Muscle layer of duodenum (tissue), 2 donors: Measurements from ENCODE around the gene CEP55.

Experiments used
- H3K27ac ChIP-seq: one replicate; pipeline ENCODE4 v1.7.0; 2013; ENCODE audit warnings: mild to moderate bottlenecking, low read length
- H3K27me3 ChIP-seq: one replicate; pipeline ENCODE4 v1.7.0; 2013; ENCODE audit warnings: low read depth, mild to moderate bottlenecking, control low read depth, low read length
- H3K36me3 ChIP-seq, 2 donors: one replicate each; pipeline ENCODE4 v1.7.0; 2013; ENCODE audit warnings: low read length in 2 of 2, control low read depth in 1 of 2, mild to moderate bottlenecking in 1 of 2; ENCODE audit not compliant: insufficient read depth in 2 of 2, control insufficient read depth in 1 of 2
- H3K4me1 ChIP-seq, 2 donors: one replicate each; pipeline ENCODE4 v1.7.0; 2013; ENCODE audit warnings: low read length in 2 of 2, mild to moderate bottlenecking in 2 of 2, control low read depth in 1 of 2, moderate library complexity in 1 of 2; ENCODE audit not compliant: insufficient read depth in 2 of 2, control insufficient read depth in 1 of 2
- H3K4me3 ChIP-seq, 2 donors: one replicate each; pipeline ENCODE4 v1.7.0; 2013; ENCODE audit warnings: low read length in 2 of 2, low read depth in 1 of 2, mild to moderate bottlenecking in 1 of 2
- H3K9me3 ChIP-seq, 2 donors: one replicate each; pipeline ENCODE4 v1.7.0; 2013; ENCODE audit warnings: low read length in 2 of 2, control low read depth in 1 of 2, mild to moderate bottlenecking in 1 of 2; ENCODE audit not compliant: control insufficient read depth in 1 of 2
- donor health status: healthy.

The CEP55 gene

DNA sequence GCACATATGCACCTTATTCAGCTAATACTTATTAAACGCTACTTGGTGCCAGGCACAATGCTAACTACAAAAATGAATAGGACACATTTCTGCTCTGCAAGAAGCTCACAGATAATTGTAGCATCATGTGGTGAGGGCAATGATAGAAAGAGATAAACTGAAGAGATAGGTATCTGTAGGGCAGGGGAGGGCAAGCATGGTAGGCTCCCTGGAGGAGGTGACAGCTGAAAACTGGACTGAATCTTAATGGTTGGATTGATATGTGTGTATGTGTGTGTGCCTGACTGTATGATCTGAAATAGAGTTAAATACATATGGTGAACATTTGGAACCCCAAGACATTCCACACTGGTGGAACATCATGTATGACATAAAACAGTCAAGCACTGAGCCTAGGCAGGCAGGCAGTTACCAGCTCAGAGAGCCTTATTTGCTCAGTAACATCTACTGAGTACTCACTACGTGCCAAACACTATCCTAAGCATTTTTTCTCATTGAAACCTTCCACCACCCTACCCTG lies 4.8 kb upstream of the CEP55 start:
- H3K27me3 ChIP-seq: no peaks in the 10 kb centered on the region
- no peaks in the 10 kb centered on the region for H3K9me3 ChIP-seq
- H3K27ac ChIP-seq: no peak overlapping the region
- H3K36me3 ChIP-seq: no peaks in the 10 kb centered on the region
- H3K4me3 ChIP-seq: no peak overlapping the region
- H3K4me1 ChIP-seq: peaks cover 0 to 9% of the 10 kb centered on the region in 2 donors

DNA sequence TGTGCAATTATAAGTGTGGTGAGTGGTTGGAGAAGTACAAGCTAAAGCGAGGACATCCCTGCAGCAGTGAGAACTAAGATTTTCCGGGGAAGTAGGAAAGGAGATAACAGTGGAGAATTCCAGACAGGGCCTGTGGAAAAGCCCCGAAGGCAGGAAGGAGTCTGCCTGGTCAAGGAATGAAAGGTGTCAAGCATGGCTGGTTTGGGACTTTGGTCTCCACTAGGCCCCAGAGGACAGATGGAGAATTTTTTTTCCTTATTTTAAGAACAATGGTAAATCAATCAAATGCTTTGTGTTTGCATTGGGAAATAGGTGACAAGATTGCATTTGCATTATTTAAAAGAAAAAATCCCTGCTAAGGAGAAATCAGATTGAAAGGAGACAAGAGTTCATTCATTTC lies 3.2 kb upstream of the CEP55 start:
- Histone ChIP-seq H3K9me3 (no peaks in the 10 kb centered on the region), H3K4me3 (no peak overlapping the region), H3K27me3 (no peaks in the 10 kb centered on the region), H3K27ac (no peak overlapping the region), H3K36me3 (no peaks in the 10 kb centered on the region), H3K4me1 (peaks cover 0 to 12% of the 10 kb centered on the region in 2 donors)

- Histone ChIP-seq H3K4me3 (no peak overlapping the region), H3K4me1 (peaks cover 0 to 12% of the 10 kb centered on the region in 2 donors), H3K27ac (no peak overlapping the region), H3K36me3 (no peaks in the 10 kb centered on the region), H3K9me3 (no peaks in the 10 kb centered on the region), H3K27me3 (no peaks in the 10 kb centered on the region)
Observed at GRCh38 chr10:93494494-93494893, 1.9 kb upstream of the CEP55 start.

GRCh38 chr10:93495654-93496321 lies 624 bp upstream of the CEP55 start:
- H3K36me3 ChIP-seq: no peaks in the 10 kb centered on the region
- no peak overlapping the region for H3K27ac ChIP-seq
- no peaks in the 10 kb centered on the region for H3K27me3 ChIP-seq
- peak overlapping the region; percentile 87 to 88 for H3K4me3 ChIP-seq
- H3K9me3 ChIP-seq: no peaks in the 10 kb centered on the region
- peaks cover 0 to 12% of the 10 kb centered on the region in 2 donors for H3K4me1 ChIP-seq

- no peaks in the 10 kb centered on the region for H3K36me3 ChIP-seq
- no peaks in the 10 kb centered on the region for H3K27me3 ChIP-seq
- no peaks in the 10 kb centered on the region for H3K9me3 ChIP-seq
- H3K27ac ChIP-seq: no peak overlapping the region
- peaks cover 0 to 12% of the 10 kb centered on the region in 2 donors for H3K4me1 ChIP-seq
- no peak overlapping the region for H3K4me3 ChIP-seq
Observed at GRCh38 chr10:93498166-93498565, 1.8 kb downstream of the CEP55 start.

DNA sequence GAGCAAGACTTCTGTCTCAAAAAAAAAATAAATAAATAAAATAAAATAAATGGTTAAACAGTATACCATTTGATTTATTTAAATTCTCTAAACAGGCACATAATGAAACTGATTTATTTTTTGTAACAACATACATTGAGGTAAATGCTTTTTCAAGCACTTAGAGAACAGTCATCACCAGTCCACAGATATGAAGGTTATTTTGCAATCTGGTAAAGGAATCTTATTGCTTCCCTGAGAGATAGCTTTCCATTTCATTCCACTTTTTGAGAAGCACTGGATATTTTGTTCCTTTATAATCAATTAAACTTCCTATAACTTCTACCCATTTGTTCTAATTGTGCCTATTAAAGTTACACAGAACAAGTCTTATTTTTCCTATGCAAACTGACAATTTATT lies 5.2 kb downstream of the CEP55 start:
- H3K4me3 ChIP-seq: no peak overlapping the region
- H3K27me3 ChIP-seq: no peaks in the 10 kb centered on the region
- peaks cover 0 to 3% of the 10 kb centered on the region in 2 donors for H3K4me1 ChIP-seq
- no peaks in the 10 kb centered on the region for H3K9me3 ChIP-seq
- H3K27ac ChIP-seq: no peak overlapping the region
- no peaks in the 10 kb centered on the region for H3K36me3 ChIP-seq

GRCh38 chr10:93503075-93503474 lies 6.7 kb downstream of the CEP55 start:
- Histone ChIP-seq H3K9me3 (no peaks in the 10 kb centered on the region), H3K27me3 (no peaks in the 10 kb centered on the region), H3K4me1 (no peaks in the 10 kb centered on the region), H3K36me3 (no peaks in the 10 kb centered on the region), H3K4me3 (no peak overlapping the region), H3K27ac (no peak overlapping the region)

- H3K4me3 ChIP-seq: no peak overlapping the region
- no peaks in the 10 kb centered on the region for H3K36me3 ChIP-seq
- no peaks in the 10 kb centered on the region for H3K4me1 ChIP-seq
- no peaks in the 10 kb centered on the region for H3K27me3 ChIP-seq
- H3K9me3 ChIP-seq: no peaks in the 10 kb centered on the region
- H3K27ac ChIP-seq: no peak overlapping the region
Observed at GRCh38 chr10:93505075-93505474, 8.7 kb downstream of the CEP55 start.

DNA sequence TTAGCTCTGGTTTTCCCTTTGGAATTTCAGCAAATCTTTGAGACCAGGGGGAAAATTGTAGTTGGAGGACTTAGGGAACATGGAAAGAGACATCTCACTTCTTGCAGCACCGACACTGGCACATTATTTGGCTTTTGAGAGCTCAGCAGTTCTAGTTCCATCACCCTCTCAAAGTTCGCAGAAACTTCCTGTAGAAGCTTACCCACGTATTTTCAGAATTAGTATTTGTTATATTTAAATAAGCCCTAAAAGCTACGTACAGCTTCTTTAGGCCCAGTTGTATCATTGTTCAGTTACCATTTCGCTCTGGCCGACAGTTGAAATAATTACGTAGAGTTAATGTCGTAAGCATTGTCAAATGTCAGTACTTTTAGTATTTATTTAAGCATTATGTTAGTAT lies 13.4 kb downstream of the CEP55 start:
- H3K9me3 ChIP-seq: no peaks in the 10 kb centered on the region
- no peaks in the 10 kb centered on the region for H3K4me1 ChIP-seq
- H3K4me3 ChIP-seq: no peak overlapping the region
- H3K36me3 ChIP-seq: no peaks in the 10 kb centered on the region
- no peaks in the 10 kb centered on the region for H3K27me3 ChIP-seq
- H3K27ac ChIP-seq: no peak overlapping the region

DNA sequence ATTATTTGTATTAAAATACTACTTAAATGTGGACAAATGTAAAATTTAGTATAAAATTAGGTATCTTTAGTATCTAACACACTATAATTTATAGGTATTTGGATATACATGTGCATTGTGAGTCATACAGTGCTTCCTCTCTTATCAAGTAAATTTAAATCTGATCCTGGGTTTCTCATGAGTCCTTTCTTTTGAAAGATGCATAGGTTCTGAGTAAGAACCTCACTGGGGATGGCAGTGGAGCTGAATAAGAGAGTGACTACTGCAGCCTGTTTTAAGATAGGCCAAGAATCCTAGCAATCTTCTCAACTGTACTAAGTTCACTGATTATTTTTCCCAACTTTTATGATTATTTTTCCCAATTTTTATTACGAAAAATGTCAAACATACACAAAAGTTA lies 16.2 kb downstream of the CEP55 start:
- Histone ChIP-seq H3K4me3 (no peak overlapping the region), H3K27ac (no peak overlapping the region), H3K27me3 (no peaks in the 10 kb centered on the region), H3K36me3 (no peaks in the 10 kb centered on the region), H3K4me1 (no peaks in the 10 kb centered on the region), H3K9me3 (no peaks in the 10 kb centered on the region)

GRCh38 chr10:93513091-93513490 lies 16.7 kb downstream of the CEP55 start:
- Histone ChIP-seq H3K27ac (no peak overlapping the region), H3K9me3 (no peaks in the 10 kb centered on the region), H3K4me3 (no peak overlapping the region)

DNA sequence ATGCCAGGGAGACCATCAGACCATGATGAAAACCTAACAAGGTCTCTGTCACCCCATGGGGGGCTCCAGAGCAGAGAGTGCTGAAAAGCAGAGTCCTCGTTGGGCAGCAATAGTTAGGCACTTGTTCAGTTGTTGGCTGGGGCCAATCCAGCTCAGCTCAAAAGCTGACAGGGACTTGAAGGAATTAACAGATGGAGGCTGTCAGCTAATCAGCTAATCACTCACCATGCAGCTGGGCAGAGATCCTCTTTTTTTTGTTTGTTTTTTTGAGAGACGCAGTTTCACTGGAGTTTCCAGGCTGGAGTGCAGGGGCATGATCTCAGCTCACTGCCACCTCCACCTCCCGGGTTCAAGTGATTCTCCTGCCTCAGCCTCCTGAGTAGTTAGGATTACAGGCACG lies 18.1 kb downstream of the CEP55 start:
- no peaks in the 10 kb centered on the region for H3K36me3 ChIP-seq
- no peak overlapping the region for H3K4me3 ChIP-seq
- H3K27ac ChIP-seq: no peak overlapping the region

More at GRCh38 chr10:93513091-93513490, 16.7 kb downstream of the CEP55 start:
- H3K27me3 ChIP-seq: no peaks in the 10 kb centered on the region
- H3K36me3 ChIP-seq: no peaks in the 10 kb centered on the region
- H3K4me1 ChIP-seq: no peaks in the 10 kb centered on the region

More for the DNA sequence above, 18.1 kb downstream of the CEP55 start:
- H3K4me1 ChIP-seq: no peaks in the 10 kb centered on the region
- no peaks in the 10 kb centered on the region for H3K9me3 ChIP-seq
- no peaks in the 10 kb centered on the region for H3K27me3 ChIP-seq
